GM12878 (cell line): ENCODE results near the gene MT1HL1. TPM values are rescaled to one million over a fixed set of nuclear protein-coding genes. Genes with fewer than 3 reads are reported as not detected.

ENCODE experiments used
- ATAC-seq: fragments of 200-7000 bp; cut with Tn5 transposase; 3 replicates; pipeline ENCODE4 v1.9.1; 2020; ENCODE audit warnings: mild to moderate bottlenecking, moderate library complexity
- BruUV-seq: library from RNA; stranded (reverse); fragments of 400-500 nt; replicated peaks from 2 replicates; lab custom pipeline; 2021; lab: Mats Ljungman, UMichigan
- CTCF ChIA-PET: fragments of 300-600 bp; sonication (Branson Sonifier 250); formaldehyde crosslinking; extraction: SDS; loops from one replicate; lab custom pipeline; 2021; ENCODE audit warnings: inconsistent platforms; lab: Yijun Ruan, JAX
- POLR2A ChIA-PET: fragments of 350-600 bp; formaldehyde crosslinking; extraction: SDS; loops from one replicate; lab custom pipeline; 2021; ENCODE audit warnings: inconsistent platforms; lab: Charles Lee
- RAD21 ChIA-PET: fragments of 300-600 bp; sonication (Branson Sonifier 250); formaldehyde crosslinking; loops from one replicate; lab custom pipeline; 2023; ENCODE audit warnings: antibody characterized with exemption; ENCODE audit not compliant: unreplicated experiment; lab: Charles Lee
- SMC1A ChIA-PET: fragments of 300-600 bp; sonication (Branson Sonifier 250); formaldehyde crosslinking; loops from one replicate; lab custom pipeline; 2023; ENCODE audit not compliant: unreplicated experiment, uncharacterized antibody; lab: Charles Lee
- DNase-seq: peaks from one replicate; pipeline ENCODE4 v3.0.0-alpha.2; 2011; ENCODE audit warnings: low read depth, low spot score
- FAIRE-seq: peaks from 3 replicates; lab custom pipeline; 2011; peaks lifted over from hg19 to GRCh38; lab: Jason Lieb, UNC
- H2AFZ ChIP-seq: 2 replicates; pipeline ENCODE4 v1.6.0; 2011; ENCODE audit warnings: low read depth, low read length, control low read depth; ENCODE audit not compliant: control insufficient read depth
- H3K27ac ChIP-seq: 2 replicates; pipeline ENCODE4 v1.5.1; 2011; ENCODE audit warnings: control low read depth; ENCODE audit not compliant: control insufficient read depth, insufficient read depth
- H3K27me3 ChIP-seq, 2 experiments: replicated peaks in 1 of 2; 2 replicates each; pipeline versions ENCODE4 v1.6.0 to v1.6.1; 2011; ENCODE audit warnings: low read length in 1 of 2; ENCODE audit not compliant: control insufficient read depth in 2 of 2, insufficient read depth in 2 of 2
- H3K36me3 ChIP-seq, 2 experiments: 2 replicates each; pipeline ENCODE4 v1.5.1; 2011; ENCODE audit warnings: low read length in 1 of 2; ENCODE audit not compliant: control insufficient read depth in 2 of 2, insufficient read depth in 2 of 2
- H3K4me1 ChIP-seq: 2 replicates; pipeline ENCODE4 v1.6.1; 2011; ENCODE audit warnings: mild to moderate bottlenecking, low read length, moderate library complexity, mixed read lengths; ENCODE audit not compliant: control insufficient read depth, insufficient read depth
- H3K4me2 ChIP-seq: 2 replicates; pipeline ENCODE4 v1.6.0; 2011; ENCODE audit warnings: control low read depth; ENCODE audit not compliant: control insufficient read depth, insufficient read depth
- H3K4me3 ChIP-seq: fragments of 200-600 bp; sonication (generic); 2 replicates; pipeline ENCODE4 v1.5.1; 2016
- H3K79me2 ChIP-seq: 2 replicates; pipeline ENCODE4 v1.6.0; 2011; ENCODE audit warnings: low read length; ENCODE audit not compliant: control insufficient read depth, insufficient read depth
- H3K9ac ChIP-seq: 2 replicates; pipeline ENCODE4 v1.8.0; 2011; ENCODE audit warnings: low read length, control low read depth, mixed read lengths; ENCODE audit not compliant: control insufficient read depth, insufficient read depth
- H3K9me3 ChIP-seq: replicated peaks from 3 replicates; pipeline ENCODE4 v1.5.1; 2011; ENCODE audit warnings: mild to moderate bottlenecking, low read length; ENCODE audit not compliant: control insufficient read depth, insufficient read depth
- H4K20me1 ChIP-seq: 2 replicates; pipeline ENCODE4 v1.6.0; 2011; ENCODE audit not compliant: control insufficient read depth, insufficient read depth
- DPF2 ChIP-seq: fragments of 450-650 bp; IDR thresholded peaks from 2 replicates; pipeline ENCODE4 v1.6.1; 2017; ENCODE audit warnings: mild to moderate bottlenecking
- E4F1 ChIP-seq: fragments of 450-650 bp; IDR thresholded peaks from 2 replicates; pipeline ENCODE4 v1.6.1; 2018; ENCODE audit warnings: borderline replicate concordance, mild to moderate bottlenecking; ENCODE audit not compliant: partially characterized antibody
- JUND ChIP-seq: IDR thresholded peaks from 2 replicates; pipeline ENCODE4 v1.6.1; 2012; ENCODE audit warnings: low read depth, mild to moderate bottlenecking, low read length, improper control_type of control experiment, moderate library complexity
- LARP7 ChIP-seq: fragments of 450-650 bp; IDR thresholded peaks from 2 replicates; pipeline ENCODE4 v1.6.1; 2017; ENCODE audit warnings: mild to moderate bottlenecking
- NKRF ChIP-seq: fragments of 450-650 bp; conservative IDR thresholded peaks from 2 replicates; pipeline ENCODE4 v1.6.1; 2017; ENCODE audit warnings: mild to moderate bottlenecking, moderate library complexity
- PAX5 ChIP-seq: IDR thresholded peaks from 2 replicates; pipeline ENCODE4 v1.6.1; 2011; ENCODE audit warnings: low read depth, low read length, borderline replicate concordance
- PML ChIP-seq: IDR thresholded peaks from 2 replicates; pipeline ENCODE4 v1.6.1; 2012; ENCODE audit warnings: low read length, inconsistent platforms
- SREBF2 ChIP-seq: IDR thresholded peaks from 2 replicates; pipeline ENCODE4 v1.6.1; 2012; ENCODE audit warnings: mild to moderate bottlenecking, low read length
- USF1 ChIP-seq: IDR thresholded peaks from 2 replicates; pipeline ENCODE4 v1.6.1; 2011; ENCODE audit warnings: borderline replicate concordance, low read depth, mild to moderate bottlenecking, moderate library complexity, mixed read lengths, low read length; ENCODE audit not compliant: insufficient read depth; ENCODE audit errors: extremely low read length
- WGBS: methylation state at CpG from one replicate; pipeline ENCODE4 v1.1.6; 2016; ENCODE audit warnings: low lambda C conversion rate; ENCODE audit not compliant: insufficient replicate concordance, insufficient coverage; ENCODE audit errors: missing lambda C conversion rate; 5-methylcytosine and 5-hydroxymethylcytosine counted together
- in situ Hi-C: fragments of 300-500 bp; cut with MboI; formaldehyde crosslinking; loops from 9 replicates; pipeline ENCODE4 v1.14.3; 2018; ENCODE audit warnings: mixed read lengths
- intact Hi-C: fragments of 100-400 bp; cut with micrococcal nuclease; formaldehyde crosslinking; loops from one replicate; pipeline ENCODE4 v1.14.2; 2022; ENCODE audit not compliant: unreplicated experiment
- polyA plus RNA-seq, 11 experiments: library from polyadenylated mRNA; depleted of rRNA in 4 of 11; unstranded in 6 of 11; stranded (reverse) in 5 of 11; fragments of >200 nt; fragmentation: Nextera tagmentation in 4 of 11; fragmentation: Illumina TruSeq in 1 of 11; extraction: Ambion mirVana in 4 of 11; extraction: Trizol in 1 of 11; gene quantifications; 1 replicate in 1 of 11; 2 replicates in 10 of 11; pipeline versions ENCODE4 v1.2.1 to v1.2.3, GENCODE V29; 2011 to 2016; ENCODE audit warnings: inconsistent platforms in 2 of 11, missing spikeins in 2 of 11, low read depth in 1 of 11
- total RNA-seq, 4 experiments: library from RNA; depleted of rRNA in 3 of 4; stranded (reverse); fragments of >200 nt in 3 of 4; fragmentation: Illumina TruSeq in 1 of 4; extraction: Trizol in 1 of 4; gene quantifications; 2 replicates each; pipeline versions ENCODE4 v1.2.1 to v1.2.3, GENCODE V29; 2013 to 2021

MT1HL1 gene
- total and polyA plus RNA-seq, 10 of the 15 experiments (the other 5 are each of a cell fraction or from before 2014, with no cell fraction given), result not detected

- no peak for TF ChIP-seq DPF2
- no peak for TF ChIP-seq LARP7
- TF ChIP-seq, all 136 proteins: peak for 0
Observed at GRCh38 chr1:236959112-236959511, 45.1 kb downstream of the MT1HL1 start (continued).

- WGBS, result 35% methylated on average over 5 of the region's 5 CpGs
- no peak overlapping the region for H3K4me3 ChIP-seq
- no peak overlapping the region for H3K9ac ChIP-seq
- no peak overlapping the region for H2AFZ ChIP-seq
- no peak for DNase-seq
- no peaks in the 10 kb centered on the region for H3K36me3 ChIP-seq
- no peak for FAIRE-seq
- RAD21 ChIA-PET, result no interaction called here
- no peak for ATAC-seq
- in situ Hi-C loops, result no loop called here
- H3K4me2 ChIP-seq, result no peak overlapping the region
- SMC1A ChIA-PET, result no interaction called here
- POLR2A ChIA-PET, result no interaction called here
- no peaks in the 10 kb centered on the region for H3K79me2 ChIP-seq
- no peaks in the 10 kb centered on the region for H4K20me1 ChIP-seq
- H3K4me1 ChIP-seq, result no peaks in the 10 kb centered on the region
- BruUV-seq, result no TSS peak
- intact Hi-C loops, result no loop called here
- no peaks in the 10 kb centered on the region for H3K9me3 ChIP-seq
- CTCF ChIA-PET, result no interaction called here
- peaks cover 0 to 2% of the 10 kb centered on the region in 2 experiments; a peak in 1 of 4 replicates for H3K27me3 ChIP-seq
- TF ChIP-seq NKRF (no peak), JUND (no peak), USF1 (no peak), E4F1 (no peak), PAX5 (no peak), PML (no peak), SREBF2 (no peak)
- no peak overlapping the region for H3K27ac ChIP-seq
Observed at GRCh38 chr1:236957235-236957634, 47.0 kb downstream of the MT1HL1 start.

Other genes with a start within 250 kb of the MT1HL1 start
- 21.8 and 23.9 TPM in 2 replicates for gene MTR, start 209.1 kb downstream of the MT1HL1 start, total RNA-seq (2014; rRNA removed)
- gene MTR, start 209.1 kb downstream of the MT1HL1 start, total RNA-seq (2014; rRNA removed; fragmentation: Illumina TruSeq; extraction: Trizol), result 22.5 and 24.0 TPM in 2 replicates
- gene MTR, start 209.1 kb downstream of the MT1HL1 start, total RNA-seq (2021), result 38.7 TPM in 2 replicates
- 29.1 and 43.0 TPM in 2 replicates for gene MTR, start 209.1 kb downstream of the MT1HL1 start, polyA plus RNA-seq (2011; rRNA removed)
- gene MTR, start 209.1 kb downstream of the MT1HL1 start, polyA plus RNA-seq (2014; fragmentation: Illumina TruSeq; extraction: Trizol), result 13.8 and 16.5 TPM in 2 replicates
- 1 to 10 TPM; 2.4 to 5.3 TPM for gene MTR, start 209.1 kb downstream of the MT1HL1 start, polyA plus RNA-seq (2014; fragmentation: Nextera tagmentation; extraction: Ambion mirVana)
- gene MTR, start 209.1 kb downstream of the MT1HL1 start, polyA plus RNA-seq (2014; rRNA removed), result 12.2 and 14.2 TPM in 2 replicates
- gene MTR, start 209.1 kb downstream of the MT1HL1 start, polyA plus RNA-seq (2016; fragmentation: Nextera tagmentation; extraction: Ambion mirVana), result 10 to 100 TPM; 13.6 to 18.8 TPM
- gene RYR2, start 37.7 kb upstream of the MT1HL1 start, total RNA-seq (2014; rRNA removed), result not detected in 2 replicates
- gene RYR2, start 37.7 kb upstream of the MT1HL1 start, total RNA-seq (2014; rRNA removed; fragmentation: Illumina TruSeq; extraction: Trizol), result not detected in 2 replicates
- gene RYR2, start 37.7 kb upstream of the MT1HL1 start, total RNA-seq (2021), result 0.03 TPM in 1 of 2 replicates, not detected in the other
- 0.04 and 0.10 TPM in 2 replicates for gene RYR2, start 37.7 kb upstream of the MT1HL1 start, polyA plus RNA-seq (2011; rRNA removed)
- gene RYR2, start 37.7 kb upstream of the MT1HL1 start, polyA plus RNA-seq (2014; fragmentation: Illumina TruSeq; extraction: Trizol), result not detected in 2 replicates
- not detected for gene RYR2, start 37.7 kb upstream of the MT1HL1 start, polyA plus RNA-seq (2014; fragmentation: Nextera tagmentation; extraction: Ambion mirVana)
- not detected in 2 replicates for gene RYR2, start 37.7 kb upstream of the MT1HL1 start, polyA plus RNA-seq (2014; rRNA removed)
- under 1 TPM in 1 of 2 experiments, not detected in 1; 0.01 TPM for gene RYR2, start 37.7 kb upstream of the MT1HL1 start, polyA plus RNA-seq (2016; fragmentation: Nextera tagmentation; extraction: Ambion mirVana)